Measurements from ENCODE around the gene TSR2. TPM values are rescaled to one million over a fixed set of nuclear protein-coding genes. Genes with fewer than 3 reads are reported as not detected.

The TSR2 gene
- total RNA-seq, 1 donor from 2014 or later, result 13.3 TPM

DNA sequence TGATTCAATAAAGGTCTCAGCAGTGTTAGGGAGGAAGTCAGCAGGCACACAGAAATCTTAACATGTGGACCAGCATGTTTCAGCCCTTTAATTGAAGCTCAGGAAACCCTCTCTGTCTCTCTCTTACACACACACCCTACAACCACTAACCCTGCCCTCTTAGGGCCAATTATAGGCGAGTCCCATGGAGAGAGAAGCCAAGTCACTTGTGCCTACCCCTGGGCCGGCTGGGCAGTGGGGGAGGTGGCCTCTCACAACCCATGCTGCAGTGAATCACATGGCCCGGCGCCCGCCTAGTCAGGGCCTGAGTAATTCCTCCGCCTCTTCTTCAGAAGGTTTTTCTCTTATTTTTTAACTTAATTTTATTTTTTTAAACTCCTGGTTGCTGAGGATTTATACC lies 52.1 kb downstream of the TSR2 start:
- no peak overlapping the region for H2AFZ ChIP-seq (replicated peaks)
- H3K4me2 ChIP-seq, result peak overlapping the region; percentile 76

DNA sequence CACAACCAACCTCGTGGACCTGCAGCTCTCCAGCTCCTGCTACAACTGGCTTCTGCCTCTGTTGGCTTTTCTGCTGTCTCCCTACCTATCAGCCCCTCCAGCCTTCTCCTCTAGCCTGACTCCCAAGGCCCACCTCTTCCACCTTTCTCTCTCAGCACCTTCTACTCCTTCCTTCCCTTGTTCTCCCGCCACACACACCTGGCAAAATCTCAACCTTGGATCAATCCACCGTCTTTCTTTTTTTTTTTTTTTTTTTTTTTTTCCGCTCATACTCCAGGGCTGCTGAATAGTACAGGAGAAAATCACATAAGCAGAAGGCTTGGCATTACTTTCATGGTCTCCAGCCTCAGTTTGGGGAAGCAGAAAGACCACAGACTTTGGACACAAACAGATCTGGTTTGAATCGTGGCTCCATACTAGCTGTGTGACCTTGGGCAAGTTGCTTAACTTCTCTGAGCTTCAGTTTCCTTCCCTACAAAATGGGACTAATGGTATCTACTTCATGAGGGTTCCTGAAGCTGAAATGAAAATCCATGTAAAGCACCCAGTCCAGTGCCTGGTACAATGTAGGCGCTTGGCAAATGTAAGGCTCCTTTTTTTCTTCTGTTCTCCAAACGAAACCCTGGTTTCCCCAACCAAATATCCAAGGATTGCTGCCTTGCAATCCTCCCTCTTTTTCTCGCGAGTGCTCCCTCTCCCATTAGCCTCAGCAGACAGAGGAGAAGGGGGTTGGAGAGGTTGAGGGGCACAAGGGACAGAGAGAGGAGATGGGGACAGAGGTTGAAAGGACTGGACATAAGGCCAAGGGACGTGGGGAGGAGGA lies 54.2 kb downstream of the TSR2 start:
- H3K4me3 Mint-ChIP-seq, result peak overlapping the region; percentile 92
- H3K27ac Mint-ChIP-seq, result peak overlapping the region; percentile 25
- H3K9me3 Mint-ChIP-seq, result peaks cover 20% of the 10 kb centered on the region
- peaks cover 3% of the 10 kb centered on the region for H3K27me3 Mint-ChIP-seq (ENCODE audit: insufficient read depth, low read depth)
- Histone ChIP-seq H3K27me3 (no peaks in the 10 kb centered on the region), H3K36me3 (no peaks in the 10 kb centered on the region), H3K4me2 (peak overlapping the region; percentile 76), H3K27ac (no peak overlapping the region), H3K4me1 (peaks cover 8% of the 10 kb centered on the region), H3K9ac (peak overlapping the region; percentile 60), H4K20me1 (ENCODE audit: low read depth) (peaks cover 17% of the 10 kb centered on the region), H2AFZ (replicated peaks) (no peak overlapping the region), H3K79me2 (ENCODE audit: low read depth) (peaks cover 57% of the 10 kb centered on the region), H3F3A (ENCODE audit: low read depth) (peaks cover 6% of the 10 kb centered on the region), H3K4me3 (peak overlapping the region; percentile 66), H3K9me3 (ENCODE audit: low read depth) (no peaks in the 10 kb centered on the region)
- H3K4me1 Mint-ChIP-seq, result peaks cover 35% of the 10 kb centered on the region
- DNase-seq (ENCODE audit: low spot score), result no peak
- no peak for TF ChIP-seq EZH2phosphoT487 (IDR thresholded peaks at IDR 0.05)
- TF ChIP-seq EZH2 (IDR thresholded peaks at IDR 0.05), result no peak
- TF ChIP-seq, protein P1, sequence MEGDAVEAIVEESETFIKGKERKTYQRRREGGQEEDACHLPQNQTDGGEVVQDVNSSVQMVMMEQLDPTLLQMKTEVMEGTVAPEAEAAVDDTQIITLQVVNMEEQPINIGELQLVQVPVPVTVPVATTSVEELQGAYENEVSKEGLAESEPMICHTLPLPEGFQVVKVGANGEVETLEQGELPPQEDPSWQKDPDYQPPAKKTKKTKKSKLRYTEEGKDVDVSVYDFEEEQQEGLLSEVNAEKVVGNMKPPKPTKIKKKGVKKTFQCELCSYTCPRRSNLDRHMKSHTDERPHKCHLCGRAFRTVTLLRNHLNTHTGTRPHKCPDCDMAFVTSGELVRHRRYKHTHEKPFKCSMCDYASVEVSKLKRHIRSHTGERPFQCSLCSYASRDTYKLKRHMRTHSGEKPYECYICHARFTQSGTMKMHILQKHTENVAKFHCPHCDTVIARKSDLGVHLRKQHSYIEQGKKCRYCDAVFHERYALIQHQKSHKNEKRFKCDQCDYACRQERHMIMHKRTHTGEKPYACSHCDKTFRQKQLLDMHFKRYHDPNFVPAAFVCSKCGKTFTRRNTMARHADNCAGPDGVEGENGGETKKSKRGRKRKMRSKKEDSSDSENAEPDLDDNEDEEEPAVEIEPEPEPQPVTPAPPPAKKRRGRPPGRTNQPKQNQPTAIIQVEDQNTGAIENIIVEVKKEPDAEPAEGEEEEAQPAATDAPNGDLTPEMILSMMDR (IDR thresholded peaks at IDR 0.05), result no peak
- H3K36me3 Mint-ChIP-seq, result peaks cover 14% of the 10 kb centered on the region

More for the DNA sequence above, 52.1 kb downstream of the TSR2 start:
- TF ChIP-seq, protein P1 (IDR thresholded peaks at IDR 0.05), result no peak
- TF ChIP-seq EZH2 (IDR thresholded peaks at IDR 0.05), result no peak
- no peak for TF ChIP-seq EZH2phosphoT487 (IDR thresholded peaks at IDR 0.05)
- Mint-ChIP-seq H3K27ac (no peak overlapping the region), H3K4me1 (peaks cover 26% of the 10 kb centered on the region), H3K4me3 (no peak overlapping the region), H3K9me3 (peaks cover 20% of the 10 kb centered on the region), H3K36me3 (peaks cover 16% of the 10 kb centered on the region), H3K27me3 (ENCODE audit: insufficient read depth, low read depth) (no peaks in the 10 kb centered on the region)
- Histone ChIP-seq H3K36me3 (no peaks in the 10 kb centered on the region), H3K79me2 (ENCODE audit: low read depth) (peaks cover 75% of the 10 kb centered on the region), H4K20me1 (ENCODE audit: low read depth) (peaks cover 17% of the 10 kb centered on the region), H3K4me3 (no peak overlapping the region), H3K27ac (no peak overlapping the region), H3K9me3 (ENCODE audit: low read depth) (no peaks in the 10 kb centered on the region), H3F3A (ENCODE audit: low read depth) (no peaks in the 10 kb centered on the region), H3K27me3 (no peaks in the 10 kb centered on the region), H3K4me1 (peaks cover 3% of the 10 kb centered on the region), H3K9ac (no peak overlapping the region)
- no peak for DNase-seq (ENCODE audit: low spot score)

Other genes with a start within 250 kb of the TSR2 start
- gene WNK3, start 82.4 kb upstream of the TSR2 start, total RNA-seq (ENCODE audit: low replicate concordance), result 36.1 and 50.2 TPM in 2 replicates
- 8.8 and 16.4 TPM in 2 replicates for gene FGD1, start 55.8 kb downstream of the TSR2 start, total RNA-seq (ENCODE audit: low replicate concordance)
- gene GNL3L, start 89.8 kb downstream of the TSR2 start, total RNA-seq (ENCODE audit: low replicate concordance), result 19.3 and 28.1 TPM in 2 replicates

Measured in neural progenitor cell (in vitro differentiated cells).